Left ventricle myocardium inferior (tissue), 1 donor: Measurements from ENCODE around the gene ASTN2. TPM values are rescaled to one million over a fixed set of nuclear protein-coding genes. Genes with fewer than 3 reads are reported as not detected.

ENCODE experiments used
- DNase-seq: peaks from one replicate; pipeline ENCODE4 v3.0.0-alpha.2; 2020
- H3K27ac ChIP-seq: fragments of 200-600 bp; replicated peaks from 2 replicates; pipeline ENCODE4 v1.8.0; 2021
- H3K27me3 ChIP-seq: fragments of 200-600 bp; 2 replicates; pipeline ENCODE4 v1.8.0; 2021; ENCODE audit warnings: low read depth
- H3K36me3 ChIP-seq: fragments of 200-600 bp; 2 replicates; pipeline ENCODE4 v1.8.0; 2021
- H3K4me1 ChIP-seq: fragments of 200-600 bp; 2 replicates; pipeline ENCODE4 v1.8.0; 2021
- H3K4me3 ChIP-seq: fragments of 200-600 bp; 2 replicates; pipeline ENCODE4 v1.8.0; 2021; ENCODE audit warnings: mild to moderate bottlenecking, moderate library complexity
- H3K9me3 ChIP-seq: fragments of 200-600 bp; replicated peaks from 2 replicates; pipeline ENCODE4 v1.8.0; 2021
- intact Hi-C: fragments of 100-400 bp; cut with micrococcal nuclease; formaldehyde crosslinking; loops from one replicate; pipeline ENCODE4 v1.11.0; 2022
- total RNA-seq: library from RNA; stranded (reverse); fragmentation: NEBNext Ultra II Directional; extraction: Animal tissue kit (Norgen Biotek cat#: 25700); gene quantifications from one replicate; pipeline ENCODE4 v1.2.1, GENCODE V29; 2021
- TF ChIP-seq, protein P1 (sequence below): fragments of 200-600 bp; IDR thresholded peaks from 2 replicates; pipeline ENCODE4 v1.8.0; 2021; ENCODE audit warnings: antibody characterized with exemption, mild to moderate bottlenecking, borderline replicate concordance
- donor health status: DM: no; HTN: yes; CAD: no; lungs with severe emphysema.

ASTN2 gene
- total RNA-seq, 1 donor from 2014 or later = 6.1 TPM

DNA sequence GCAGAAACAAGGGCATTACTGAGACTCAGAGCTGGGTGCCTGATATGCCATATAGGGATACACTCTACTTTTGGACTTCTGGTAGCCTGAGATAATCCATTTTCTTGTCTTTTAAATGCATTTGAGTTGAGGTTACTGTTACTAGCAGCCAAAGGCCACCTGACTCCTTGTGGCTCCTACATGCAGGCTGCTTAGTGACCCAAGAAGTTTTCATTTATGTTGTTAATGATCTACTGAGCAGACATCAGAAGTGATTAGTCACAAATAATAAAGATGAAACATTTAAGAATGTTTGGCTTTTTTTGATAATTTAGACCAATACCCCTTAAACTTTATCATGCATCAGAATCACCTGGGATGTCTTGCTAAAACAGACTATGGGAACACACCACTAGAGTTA, 899.3 kb downstream of the ASTN2 start:
- DNase-seq = no peak
- TF ChIP-seq, protein P1, sequence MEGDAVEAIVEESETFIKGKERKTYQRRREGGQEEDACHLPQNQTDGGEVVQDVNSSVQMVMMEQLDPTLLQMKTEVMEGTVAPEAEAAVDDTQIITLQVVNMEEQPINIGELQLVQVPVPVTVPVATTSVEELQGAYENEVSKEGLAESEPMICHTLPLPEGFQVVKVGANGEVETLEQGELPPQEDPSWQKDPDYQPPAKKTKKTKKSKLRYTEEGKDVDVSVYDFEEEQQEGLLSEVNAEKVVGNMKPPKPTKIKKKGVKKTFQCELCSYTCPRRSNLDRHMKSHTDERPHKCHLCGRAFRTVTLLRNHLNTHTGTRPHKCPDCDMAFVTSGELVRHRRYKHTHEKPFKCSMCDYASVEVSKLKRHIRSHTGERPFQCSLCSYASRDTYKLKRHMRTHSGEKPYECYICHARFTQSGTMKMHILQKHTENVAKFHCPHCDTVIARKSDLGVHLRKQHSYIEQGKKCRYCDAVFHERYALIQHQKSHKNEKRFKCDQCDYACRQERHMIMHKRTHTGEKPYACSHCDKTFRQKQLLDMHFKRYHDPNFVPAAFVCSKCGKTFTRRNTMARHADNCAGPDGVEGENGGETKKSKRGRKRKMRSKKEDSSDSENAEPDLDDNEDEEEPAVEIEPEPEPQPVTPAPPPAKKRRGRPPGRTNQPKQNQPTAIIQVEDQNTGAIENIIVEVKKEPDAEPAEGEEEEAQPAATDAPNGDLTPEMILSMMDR = no peak
- no peaks in the 10 kb centered on the region for H3K27me3 ChIP-seq
- intact Hi-C loops = no loop called here
- H3K27ac ChIP-seq = no peak overlapping the region
- H3K4me1 ChIP-seq = no peaks in the 10 kb centered on the region
- H3K4me3 ChIP-seq = no peak overlapping the region
- peaks cover 31% of the 10 kb centered on the region for H3K9me3 ChIP-seq
- no peaks in the 10 kb centered on the region for H3K36me3 ChIP-seq

DNA sequence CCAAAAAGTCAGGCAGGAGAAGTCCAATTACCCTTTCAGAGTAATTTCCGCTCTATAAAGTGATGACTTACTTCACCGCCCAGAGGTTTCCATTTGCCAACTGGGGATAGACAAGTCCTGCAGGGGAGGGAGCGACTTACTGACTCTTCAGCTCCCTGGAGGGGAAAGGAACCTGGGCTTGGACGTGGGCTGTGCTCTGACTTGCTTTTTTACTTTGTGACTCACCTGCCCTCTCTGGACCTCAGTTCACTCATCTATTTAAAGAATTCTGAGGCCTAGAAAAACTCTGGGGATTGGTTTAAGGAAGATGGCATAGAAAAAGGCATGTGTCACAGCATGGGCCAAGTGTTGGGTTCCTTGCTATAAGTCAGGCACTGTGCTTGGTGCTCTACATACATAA, 908.2 kb downstream of the ASTN2 start:
- H3K4me3 ChIP-seq = no peak overlapping the region
- no peak overlapping the region for H3K27ac ChIP-seq
- H3K9me3 ChIP-seq = peaks cover 17% of the 10 kb centered on the region
- intact Hi-C loops = no loop called here
- no peaks in the 10 kb centered on the region for H3K4me1 ChIP-seq
- no peaks in the 10 kb centered on the region for H3K27me3 ChIP-seq
- DNase-seq = no peak
- TF ChIP-seq, protein P1 = no peak
- no peaks in the 10 kb centered on the region for H3K36me3 ChIP-seq

DNA sequence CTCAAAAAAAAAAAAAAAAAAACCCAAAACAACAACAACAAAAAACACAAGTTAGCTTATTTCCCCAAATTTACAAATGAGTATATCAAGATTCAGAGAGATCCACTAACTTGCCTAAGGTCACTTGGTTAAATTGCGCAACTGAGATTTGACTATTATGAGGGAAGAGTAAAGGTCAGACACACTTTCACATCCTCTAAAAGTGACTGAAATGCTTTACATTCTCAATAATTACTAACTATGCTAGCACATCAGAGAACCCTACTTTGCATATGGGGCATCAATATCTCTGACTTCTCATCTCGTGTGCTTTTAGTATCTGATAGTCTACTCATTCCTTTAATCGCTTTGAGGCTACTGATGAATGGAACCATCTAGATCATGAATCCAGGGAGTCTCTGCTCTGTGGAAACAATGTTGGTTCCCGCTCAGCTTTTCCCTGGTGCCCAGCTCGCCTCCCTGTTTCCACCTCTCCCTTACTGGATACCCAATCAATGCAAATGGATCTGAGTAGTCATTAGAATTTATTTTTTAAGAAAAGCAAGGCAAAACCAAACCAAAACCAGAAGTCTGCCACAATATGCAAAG, 909.9 kb downstream of the ASTN2 start:
- DNase-seq = no peak
- H3K27me3 ChIP-seq = no peaks in the 10 kb centered on the region
- no peaks in the 10 kb centered on the region for H3K4me1 ChIP-seq
- H3K27ac ChIP-seq = no peak overlapping the region
- no peak overlapping the region for H3K4me3 ChIP-seq
- intact Hi-C loops = no loop called here
- no peaks in the 10 kb centered on the region for H3K36me3 ChIP-seq
- TF ChIP-seq, protein P1 = no peak
- peaks cover 13% of the 10 kb centered on the region for H3K9me3 ChIP-seq

DNA sequence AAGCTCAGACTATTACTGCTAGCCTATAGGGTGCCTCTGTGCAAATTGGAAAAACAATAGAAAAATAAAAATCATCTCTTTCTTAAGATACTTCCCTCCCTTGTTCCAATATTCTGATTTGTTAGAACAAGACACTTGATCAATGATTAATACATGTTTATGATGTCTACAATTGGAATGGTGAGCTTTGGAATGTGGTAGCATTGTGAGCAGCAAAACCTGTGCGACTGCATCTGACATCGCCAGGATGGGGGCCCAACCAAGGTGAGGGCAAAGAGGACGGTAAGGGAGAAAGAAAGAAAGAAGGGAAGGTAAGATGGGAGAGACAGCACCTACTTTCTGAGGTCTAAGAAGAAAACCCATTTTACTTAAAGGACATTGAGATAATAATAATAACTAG, 910.8 kb downstream of the ASTN2 start:
- TF ChIP-seq, protein P1 = no peak
- intact Hi-C loops = no loop called here
- Histone ChIP-seq H3K4me1 (no peaks in the 10 kb centered on the region), H3K4me3 (no peak overlapping the region), H3K27me3 (no peaks in the 10 kb centered on the region), H3K36me3 (no peaks in the 10 kb centered on the region), H3K9me3 (peaks cover 4% of the 10 kb centered on the region), H3K27ac (no peak overlapping the region)
- no peak for DNase-seq

DNA sequence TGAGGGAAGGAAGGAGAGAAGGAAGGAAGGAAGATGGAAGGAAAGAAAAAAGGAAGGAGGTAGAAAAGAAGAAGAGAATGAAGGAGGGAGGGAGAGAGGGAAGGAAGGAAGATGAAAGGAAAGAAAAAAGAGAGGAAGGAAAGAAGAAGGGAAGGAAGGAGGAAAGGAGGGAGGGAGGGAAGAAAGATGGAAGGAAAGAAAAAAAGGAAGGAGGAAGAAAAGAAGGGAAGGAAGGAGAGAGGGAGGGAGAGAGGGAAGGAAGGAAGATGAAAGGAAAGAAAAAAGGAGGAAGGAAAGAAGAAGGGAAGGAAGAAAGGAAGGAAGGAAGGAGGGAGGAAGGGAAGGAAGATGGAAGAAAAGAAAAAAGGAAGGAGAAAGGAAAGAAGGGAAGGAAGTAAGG, 912.1 kb downstream of the ASTN2 start:
- no peaks in the 10 kb centered on the region for H3K36me3 ChIP-seq
- intact Hi-C loops = no loop called here
- H3K4me1 ChIP-seq = no peaks in the 10 kb centered on the region
- TF ChIP-seq, protein P1 = no peak
- no peaks in the 10 kb centered on the region for H3K9me3 ChIP-seq
- no peak overlapping the region for H3K4me3 ChIP-seq
- no peak overlapping the region for H3K27ac ChIP-seq
- DNase-seq = no peak
- H3K27me3 ChIP-seq = no peaks in the 10 kb centered on the region

DNA sequence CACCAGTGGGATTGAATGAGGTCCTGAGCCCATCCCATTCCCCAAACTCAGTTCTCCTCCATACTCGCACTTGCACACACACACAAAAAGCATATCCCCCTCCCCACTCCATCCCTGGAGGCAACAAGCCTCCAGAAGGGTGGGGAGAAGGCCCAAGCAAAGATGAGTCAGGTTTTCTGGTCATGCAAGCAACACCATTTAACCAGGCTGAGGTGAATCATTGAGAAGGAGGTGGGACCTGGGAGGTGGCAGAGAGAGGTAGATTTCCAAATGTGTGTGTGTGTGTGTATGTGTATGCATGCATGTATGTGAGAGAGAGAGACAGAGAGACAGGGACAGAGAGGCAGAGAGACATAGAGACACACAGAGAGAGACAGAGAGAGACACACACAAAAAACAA, 913.0 kb downstream of the ASTN2 start:
- Histone ChIP-seq H3K27me3 (no peaks in the 10 kb centered on the region), H3K27ac (no peak overlapping the region), H3K4me3 (no peak overlapping the region), H3K9me3 (no peaks in the 10 kb centered on the region), H3K36me3 (no peaks in the 10 kb centered on the region), H3K4me1 (peaks cover 7% of the 10 kb centered on the region)
- no peak for DNase-seq
- intact Hi-C loops = no loop called here
- TF ChIP-seq, protein P1 = no peak
